Mucosa of rectum (tissue), 2 donors: Measurements from ENCODE around the gene S100A2.
A peak's percentile ranks its signal among the peaks of the same experiment; 100 is the strongest.
"Not testable (repeated sequence)": the region's sequence is repeated elsewhere in the genome, so short reads cannot be mapped to it uniquely, and the experiment has no call there.

ENCODE experiments used
- H3K27ac ChIP-seq, 2 donors: one replicate each; pipeline ENCODE4 v1.7.0; 2013; ENCODE audit warnings: inconsistent platforms in 2 of 2, low read depth in 2 of 2, low read length in 2 of 2
- H3K27me3 ChIP-seq, 2 donors: one replicate each; pipeline ENCODE4 v1.7.0; 2013; ENCODE audit warnings: low read length in 2 of 2; ENCODE audit not compliant: control insufficient read depth in 2 of 2, insufficient read depth in 2 of 2
- H3K36me3 ChIP-seq, 2 donors: one replicate each; pipeline ENCODE4 v1.7.0; 2013; ENCODE audit warnings: low read length in 2 of 2; ENCODE audit not compliant: control insufficient read depth in 2 of 2, insufficient read depth in 2 of 2
- H3K4me1 ChIP-seq, 2 donors: one replicate each; pipeline ENCODE4 v1.7.0; 2013; ENCODE audit warnings: low read length in 2 of 2, mild to moderate bottlenecking in 1 of 2; ENCODE audit not compliant: control insufficient read depth in 2 of 2, insufficient read depth in 2 of 2
- H3K4me3 ChIP-seq, 2 donors: one replicate each; pipeline ENCODE4 v1.7.0; 2013; ENCODE audit warnings: low read length in 2 of 2
- H3K9ac ChIP-seq, 2 donors: one replicate each; pipeline ENCODE4 v1.7.0; 2013; ENCODE audit warnings: low read length in 2 of 2, low read depth in 1 of 2, mild to moderate bottlenecking in 1 of 2
- H3K9me3 ChIP-seq, 2 donors: one replicate each; pipeline ENCODE4 v1.7.0; 2013; ENCODE audit warnings: low read length in 2 of 2; ENCODE audit not compliant: control insufficient read depth in 2 of 2
- donor health status: healthy.
- donor health status: Normal muscosa, but diverticular disease.

The S100A2 gene

GRCh38 chr1:153567621-153568366, 2.1 kb upstream of the S100A2 start:
- peak overlapping the region; percentile 69 to 75 for H3K27ac ChIP-seq
- no peaks in the 10 kb centered on the region for H3K36me3 ChIP-seq
- H3K4me3 ChIP-seq: peak overlapping the region; percentile 54 to 71
- peaks cover 34 to 44% of the 10 kb centered on the region in 2 donors for H3K4me1 ChIP-seq
- no peaks in the 10 kb centered on the region for H3K9me3 ChIP-seq
- no peaks in the 10 kb centered on the region for H3K27me3 ChIP-seq
- peak overlapping the region; percentile 47 to 70 for H3K9ac ChIP-seq

GRCh38 chr1:153566414-153567371, 1.0 kb upstream of the S100A2 start:
- peak overlapping the region; percentile 76 to 90 for H3K9ac ChIP-seq
- H3K4me1 ChIP-seq: peaks cover 34 to 41% of the 10 kb centered on the region in 2 donors

GRCh38 chr1:153563991-153564390, 1.7 kb downstream of the S100A2 start:
- H3K9me3 ChIP-seq: no peaks in the 10 kb centered on the region
- H3K4me1 ChIP-seq: peaks cover 34 to 37% of the 10 kb centered on the region in 2 donors
- H3K36me3 ChIP-seq: no peaks in the 10 kb centered on the region
- H3K27ac ChIP-seq: no peak overlapping the region
- H3K4me3 ChIP-seq: no peak overlapping the region
- H3K9ac ChIP-seq: no peak overlapping the region
- H3K27me3 ChIP-seq: no peaks in the 10 kb centered on the region

More at GRCh38 chr1:153566414-153567371, 1.0 kb upstream of the S100A2 start:
- no peaks in the 10 kb centered on the region for H3K36me3 ChIP-seq
- peak overlapping the region; percentile 28 to 31 for H3K4me3 ChIP-seq
- peak overlapping the region; percentile 98 for H3K27ac ChIP-seq
- no peaks in the 10 kb centered on the region for H3K27me3 ChIP-seq
- no peaks in the 10 kb centered on the region for H3K9me3 ChIP-seq

GRCh38 chr1:153563483-153563901, 2.2 kb downstream of the S100A2 start:
- Histone ChIP-seq H3K27ac (no peak overlapping the region), H3K9me3 (no peaks in the 10 kb centered on the region), H3K9ac (no peak overlapping the region), H3K4me3 (no peak overlapping the region), H3K27me3 (no peaks in the 10 kb centered on the region), H3K4me1 (peaks cover 31 to 32% of the 10 kb centered on the region in 2 donors), H3K36me3 (no peaks in the 10 kb centered on the region)

GRCh38 chr1:153562021-153562420, 3.6 kb downstream of the S100A2 start:
- H3K27me3 ChIP-seq, H3K27ac ChIP-seq, H3K9ac ChIP-seq, H3K4me3 ChIP-seq, H3K36me3 ChIP-seq, H3K9me3 ChIP-seq: not testable (repeated sequence)
- peaks cover 19% of the 10 kb centered on the region in 2 donors for H3K4me1 ChIP-seq

GRCh38 chr1:153561466-153561985, 4.1 kb downstream of the S100A2 start:
- no peaks in the 10 kb centered on the region for H3K9me3 ChIP-seq
- H3K4me1 ChIP-seq: peaks cover 14% of the 10 kb centered on the region in 2 donors
- no peaks in the 10 kb centered on the region for H3K27me3 ChIP-seq

GRCh38 chr1:153560771-153561465, 4.7 kb downstream of the S100A2 start:
- H3K36me3 ChIP-seq: no peaks in the 10 kb centered on the region
- H3K4me1 ChIP-seq: peaks cover 8% of the 10 kb centered on the region in 2 donors
- no peaks in the 10 kb centered on the region for H3K9me3 ChIP-seq
- no peak overlapping the region for H3K27ac ChIP-seq
- H3K27me3 ChIP-seq: no peaks in the 10 kb centered on the region
- no peak overlapping the region for H3K4me3 ChIP-seq
- no peak overlapping the region for H3K9ac ChIP-seq

More at GRCh38 chr1:153561466-153561985, 4.1 kb downstream of the S100A2 start:
- Histone ChIP-seq H3K9ac (no peak overlapping the region), H3K4me3 (no peak overlapping the region), H3K27ac (no peak overlapping the region), H3K36me3 (no peaks in the 10 kb centered on the region)

GRCh38 chr1:153560241-153560640, 5.4 kb downstream of the S100A2 start:
- no peak overlapping the region for H3K27ac ChIP-seq
- no peak overlapping the region for H3K9ac ChIP-seq
- H3K36me3 ChIP-seq: no peaks in the 10 kb centered on the region
- H3K4me1 ChIP-seq: peaks cover 1% of the 10 kb centered on the region in 2 donors
- no peak overlapping the region for H3K4me3 ChIP-seq
- H3K9me3 ChIP-seq: no peaks in the 10 kb centered on the region
- no peaks in the 10 kb centered on the region for H3K27me3 ChIP-seq

GRCh38 chr1:153557877-153558276, 7.8 kb downstream of the S100A2 start:
- no peaks in the 10 kb centered on the region for H3K27me3 ChIP-seq
- no peak overlapping the region for H3K27ac ChIP-seq
- H3K36me3 ChIP-seq: no peaks in the 10 kb centered on the region
- no peak overlapping the region for H3K4me3 ChIP-seq
- no peaks in the 10 kb centered on the region for H3K4me1 ChIP-seq
- no peaks in the 10 kb centered on the region for H3K9me3 ChIP-seq
- H3K9ac ChIP-seq: no peak overlapping the region
